Gastrocnemius medialis (tissue), 4 donors: ENCODE results near the gene KCNT1.

Source experiments
- POLR2A ChIP-seq, 2 donors: fragments of 450-650 bp; IDR thresholded peaks; one replicate each; pipeline ENCODE4 v1.6.1; 2017; ENCODE audit warnings: antibody characterized with exemption in 2 of 2, mild to moderate bottlenecking in 2 of 2, moderate library complexity in 2 of 2
- TF ChIP-seq, protein P1 (sequence below), 5 experiments: fragments of 450-650 bp in 3 of 5; fragments of 200-600 bp in 2 of 5; sonication (generic) in 2 of 5; IDR thresholded peaks in 4 of 5; conservative IDR thresholded peaks in 1 of 5; 1 replicate in 4 of 5; 2 replicates in 1 of 5; pipeline ENCODE4 v1.5.1; 2016 to 2019; ENCODE audit warnings: antibody characterized with exemption in 5 of 5, mild to moderate bottlenecking in 3 of 5, moderate library complexity in 3 of 5

DNA sequence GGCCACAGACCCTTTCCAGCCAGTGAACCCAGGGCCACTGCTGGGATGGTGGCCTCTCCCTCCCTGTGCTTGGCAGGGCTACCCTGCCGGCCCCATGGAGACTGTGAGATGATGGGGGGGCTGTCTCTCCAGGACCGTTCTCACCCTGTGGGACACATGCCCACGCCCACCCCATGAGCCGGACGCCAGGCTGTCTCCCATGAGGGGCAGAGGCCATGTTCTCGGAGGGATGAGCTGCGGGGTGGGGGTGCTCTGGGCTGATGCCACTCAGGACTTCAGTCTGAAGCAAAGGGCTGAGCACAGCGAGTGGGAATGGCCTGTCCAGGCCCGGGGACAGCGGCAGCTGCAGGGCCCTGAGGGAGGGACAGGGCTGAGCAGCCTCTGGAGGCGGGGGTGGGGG, 88.9 kb downstream of the KCNT1 start:
- TF ChIP-seq, protein P1, sequence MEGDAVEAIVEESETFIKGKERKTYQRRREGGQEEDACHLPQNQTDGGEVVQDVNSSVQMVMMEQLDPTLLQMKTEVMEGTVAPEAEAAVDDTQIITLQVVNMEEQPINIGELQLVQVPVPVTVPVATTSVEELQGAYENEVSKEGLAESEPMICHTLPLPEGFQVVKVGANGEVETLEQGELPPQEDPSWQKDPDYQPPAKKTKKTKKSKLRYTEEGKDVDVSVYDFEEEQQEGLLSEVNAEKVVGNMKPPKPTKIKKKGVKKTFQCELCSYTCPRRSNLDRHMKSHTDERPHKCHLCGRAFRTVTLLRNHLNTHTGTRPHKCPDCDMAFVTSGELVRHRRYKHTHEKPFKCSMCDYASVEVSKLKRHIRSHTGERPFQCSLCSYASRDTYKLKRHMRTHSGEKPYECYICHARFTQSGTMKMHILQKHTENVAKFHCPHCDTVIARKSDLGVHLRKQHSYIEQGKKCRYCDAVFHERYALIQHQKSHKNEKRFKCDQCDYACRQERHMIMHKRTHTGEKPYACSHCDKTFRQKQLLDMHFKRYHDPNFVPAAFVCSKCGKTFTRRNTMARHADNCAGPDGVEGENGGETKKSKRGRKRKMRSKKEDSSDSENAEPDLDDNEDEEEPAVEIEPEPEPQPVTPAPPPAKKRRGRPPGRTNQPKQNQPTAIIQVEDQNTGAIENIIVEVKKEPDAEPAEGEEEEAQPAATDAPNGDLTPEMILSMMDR (IDR thresholded peaks at IDR 0.05 in 4 of 5, conservative IDR thresholded peaks at IDR 0.05 in 1 of 5) = no peak
- no peak for TF ChIP-seq POLR2A (IDR thresholded peaks at IDR 0.05)
